ENCODE measurements around the gene LENG9.

LENG9 gene

DNA sequence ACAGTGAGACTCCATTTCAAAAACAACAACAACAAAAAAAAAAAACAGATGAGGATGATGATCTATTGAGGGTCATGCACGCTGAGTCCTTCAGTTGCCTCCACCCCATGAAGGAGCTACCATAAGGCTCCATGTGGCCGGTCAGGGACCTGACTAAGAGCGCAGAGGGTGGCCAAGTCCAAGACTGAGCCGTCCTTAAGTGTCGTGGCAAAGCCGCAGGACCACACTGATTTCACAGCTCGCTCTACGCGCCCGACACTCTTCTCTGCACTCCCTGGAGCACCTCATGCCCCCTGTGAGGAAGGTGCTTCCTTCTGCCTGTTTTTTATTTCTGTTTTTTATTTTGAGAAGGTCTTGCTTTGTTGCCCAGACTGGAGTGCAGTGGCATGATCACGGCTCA is 36.0 kb downstream of the LENG9 start:
- POLR2A ChIA-PET = interaction anchor here (0.6 kb wide), 1 partner anchor 379 kb away, joined by 3 read pairs; no protein-coding TSS in a partner anchor
- no peak for DNase-seq (ENCODE audit: extremely low spot score)
- CTCF ChIA-PET = interaction anchor here (1.4 kb wide), 1 partner anchor 8 kb away, joined by 4 read pairs; no protein-coding TSS in a partner anchor
- TF ChIP-seq, protein P1, sequence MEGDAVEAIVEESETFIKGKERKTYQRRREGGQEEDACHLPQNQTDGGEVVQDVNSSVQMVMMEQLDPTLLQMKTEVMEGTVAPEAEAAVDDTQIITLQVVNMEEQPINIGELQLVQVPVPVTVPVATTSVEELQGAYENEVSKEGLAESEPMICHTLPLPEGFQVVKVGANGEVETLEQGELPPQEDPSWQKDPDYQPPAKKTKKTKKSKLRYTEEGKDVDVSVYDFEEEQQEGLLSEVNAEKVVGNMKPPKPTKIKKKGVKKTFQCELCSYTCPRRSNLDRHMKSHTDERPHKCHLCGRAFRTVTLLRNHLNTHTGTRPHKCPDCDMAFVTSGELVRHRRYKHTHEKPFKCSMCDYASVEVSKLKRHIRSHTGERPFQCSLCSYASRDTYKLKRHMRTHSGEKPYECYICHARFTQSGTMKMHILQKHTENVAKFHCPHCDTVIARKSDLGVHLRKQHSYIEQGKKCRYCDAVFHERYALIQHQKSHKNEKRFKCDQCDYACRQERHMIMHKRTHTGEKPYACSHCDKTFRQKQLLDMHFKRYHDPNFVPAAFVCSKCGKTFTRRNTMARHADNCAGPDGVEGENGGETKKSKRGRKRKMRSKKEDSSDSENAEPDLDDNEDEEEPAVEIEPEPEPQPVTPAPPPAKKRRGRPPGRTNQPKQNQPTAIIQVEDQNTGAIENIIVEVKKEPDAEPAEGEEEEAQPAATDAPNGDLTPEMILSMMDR (IDR thresholded peaks at IDR 0.05; ENCODE audit: control extremely low read depth, extremely low read depth, low read depth, missing control alignments) = no peak

DNA sequence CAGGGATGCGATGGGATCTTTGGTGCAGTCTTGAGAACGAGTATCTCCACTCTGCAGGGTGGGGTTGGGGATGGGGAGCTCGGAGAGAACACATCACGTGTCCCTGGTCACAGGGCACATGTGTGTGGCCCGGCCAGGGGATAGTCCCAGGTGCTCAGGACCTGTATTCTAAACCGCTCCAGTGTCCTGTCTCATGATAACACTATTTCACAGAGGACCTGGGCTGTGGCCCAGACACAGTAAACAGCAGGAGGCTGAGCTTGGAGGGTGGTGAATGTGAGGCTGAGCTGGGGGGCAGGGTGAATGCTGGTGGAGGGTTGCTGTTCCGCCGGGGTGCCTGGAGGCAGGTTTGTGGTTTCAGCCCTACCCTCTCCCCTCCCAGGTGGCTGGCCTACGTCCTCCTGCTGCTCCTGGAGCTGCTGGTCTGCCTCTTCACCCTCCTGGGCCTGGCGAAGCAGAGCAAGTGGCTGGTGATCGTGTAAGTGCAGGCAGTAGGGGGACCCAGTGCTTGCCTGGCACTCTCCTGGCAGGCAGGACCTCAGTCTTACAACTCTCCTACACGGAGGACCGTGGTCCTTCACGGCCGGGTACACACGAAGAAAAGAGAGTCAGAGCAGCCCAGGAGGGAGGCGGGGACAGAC is 37.2 kb downstream of the LENG9 start:
- CTCF ChIA-PET = interaction anchor here (1.9 kb wide), 1 partner anchor 35 kb away, joined by 5 read pairs; no protein-coding TSS in a partner anchor
- POLR2A ChIA-PET = no interaction called here
- TF ChIP-seq, protein P1 (IDR thresholded peaks at IDR 0.05; ENCODE audit: control extremely low read depth, extremely low read depth, low read depth, missing control alignments) = no peak
- DNase-seq (ENCODE audit: extremely low spot score) = no peak

DNA sequence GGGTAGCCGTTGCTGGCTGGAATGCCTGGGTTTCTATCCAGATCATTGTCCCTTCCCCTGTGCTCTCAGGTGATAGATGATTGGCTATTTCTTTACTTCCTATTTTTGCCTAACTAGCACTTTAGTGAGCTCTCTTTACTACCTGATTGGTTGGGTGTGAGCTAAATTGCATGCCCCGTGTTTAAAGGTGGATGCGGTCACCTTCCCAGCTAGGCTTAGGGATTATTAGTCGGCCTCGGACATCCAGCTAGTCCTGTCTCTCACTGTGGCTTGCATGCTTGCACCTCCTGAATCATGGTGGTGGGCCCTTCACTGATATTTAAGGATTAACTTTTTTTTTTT is 38.2 kb downstream of the LENG9 start:
- TF ChIP-seq, protein P1 (IDR thresholded peaks at IDR 0.05; ENCODE audit: control extremely low read depth, extremely low read depth, low read depth, missing control alignments) = no peak
- no peak for DNase-seq (ENCODE audit: extremely low spot score)
- POLR2A ChIA-PET = interaction anchor here (0.7 kb wide), 1 partner anchor 25 kb away, joined by 5 read pairs; no protein-coding TSS in a partner anchor
- CTCF ChIA-PET = interaction anchor here (1.9 kb wide), 1 partner anchor 34 kb away, joined by 5 read pairs; no protein-coding TSS in a partner anchor

DNA sequence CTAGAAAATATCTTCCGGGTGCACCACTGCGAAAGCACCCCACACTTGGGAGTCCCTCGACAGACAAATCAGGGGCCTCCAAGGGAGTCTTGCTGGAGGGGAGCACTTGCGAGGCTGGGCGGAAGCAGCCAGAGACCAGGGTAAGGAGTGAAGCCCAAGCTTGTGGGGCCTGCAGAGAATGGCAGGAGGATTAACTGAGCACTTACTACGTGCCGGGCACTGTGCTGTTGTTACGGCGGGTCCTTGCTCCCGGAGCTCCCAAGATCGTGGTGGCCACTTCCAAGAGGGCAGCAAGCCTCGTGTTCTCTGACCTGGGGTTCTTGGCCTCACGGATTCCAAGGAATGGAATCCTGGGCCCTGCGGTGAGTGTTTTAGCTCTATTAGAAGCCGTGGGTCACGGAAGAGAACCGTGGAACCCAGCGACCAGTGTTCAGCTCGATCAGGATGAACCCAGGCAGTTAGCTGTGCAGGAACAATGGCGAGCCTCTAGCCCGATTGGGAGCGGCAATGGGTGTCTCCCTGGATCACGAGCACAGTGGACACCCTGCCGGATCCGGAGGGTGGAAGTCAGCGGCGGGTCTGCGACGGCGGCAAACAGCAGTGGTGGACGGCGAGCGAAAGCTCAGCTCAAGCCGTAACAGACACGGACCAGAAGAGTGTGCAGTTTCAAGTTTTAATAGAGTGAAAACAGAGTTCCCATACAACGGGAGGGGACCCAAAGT is 38.8 kb downstream of the LENG9 start:
- no peak for DNase-seq (ENCODE audit: extremely low spot score)
- CTCF ChIA-PET = interaction anchor here (1.2 to 1.9 kb wide), 2 partner anchors 15 to 34 kb away, joined by 3 to 5 read pairs; no protein-coding TSS in a partner anchor
- TF ChIP-seq, protein P1 (IDR thresholded peaks at IDR 0.05; ENCODE audit: control extremely low read depth, extremely low read depth, low read depth, missing control alignments) = no peak
- POLR2A ChIA-PET = interaction anchor here (0.7 kb wide), 1 partner anchor 25 kb away, joined by 5 read pairs; no protein-coding TSS in a partner anchor

DNA sequence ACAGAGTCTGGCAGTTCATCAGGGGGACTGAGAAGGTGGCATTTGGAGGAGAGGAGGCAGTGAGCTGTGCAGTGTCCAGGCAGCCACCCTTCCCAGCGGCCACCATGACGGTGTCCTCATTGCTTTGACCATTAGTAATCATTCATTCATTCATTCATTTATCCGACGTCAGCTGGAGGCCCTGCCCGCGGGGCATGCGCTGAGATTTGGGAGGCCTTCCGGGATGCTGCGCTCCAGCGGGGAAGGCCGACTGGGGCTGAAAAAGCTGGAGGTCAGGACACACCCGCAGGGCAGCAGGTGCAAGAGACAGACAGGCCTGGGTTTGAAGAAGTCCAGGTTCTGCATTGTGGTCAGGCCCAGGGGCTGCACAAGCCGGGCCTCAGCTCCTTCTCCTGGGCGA is 39.4 kb downstream of the LENG9 start:
- no peak for DNase-seq (ENCODE audit: extremely low spot score)
- ChIA-PET POLR2A (no interaction called here), CTCF (interaction anchor here (1.2 kb wide), 1 partner anchor 16 kb away, joined by 3 read pairs; no protein-coding TSS in a partner anchor)
- TF ChIP-seq, protein P1 (IDR thresholded peaks at IDR 0.05; ENCODE audit: control extremely low read depth, extremely low read depth, low read depth, missing control alignments) = no peak

DNA sequence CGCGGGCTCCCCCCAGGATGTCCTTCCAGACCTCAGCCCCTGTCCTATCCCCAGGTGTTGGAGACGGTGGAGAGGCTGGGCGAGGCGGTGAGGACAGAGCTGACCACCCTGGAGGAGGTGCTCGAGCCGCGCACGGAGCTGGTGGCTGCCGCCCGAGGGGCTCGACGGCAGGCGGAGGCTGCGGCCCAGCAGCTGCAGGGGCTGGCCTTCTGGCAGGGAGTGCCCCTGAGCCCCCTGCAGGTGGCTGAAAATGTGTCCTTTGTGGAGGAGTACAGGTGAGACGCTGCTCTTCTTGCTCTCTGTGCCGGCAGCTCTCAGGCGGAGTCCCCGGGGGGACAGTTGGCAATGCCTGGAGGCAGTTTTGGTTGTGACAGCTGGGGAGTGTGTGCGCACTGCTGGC is 41.4 kb downstream of the LENG9 start:
- DNase-seq (ENCODE audit: extremely low spot score) = no peak
- TF ChIP-seq, protein P1 (IDR thresholded peaks at IDR 0.05; ENCODE audit: control extremely low read depth, extremely low read depth, low read depth, missing control alignments) = no peak
- ChIA-PET POLR2A (interaction anchor here (0.5 kb wide), 1 partner anchor 1698 kb away, joined by 4 read pairs; no protein-coding TSS in a partner anchor), CTCF (no interaction called here)

Measured in GM10248 (cell line).